NCI-H526 treated with DMSO at 0.1 percent for 48 hours (cell line): Measurements from ENCODE around the gene TAS2R3.
"Not testable (repeated sequence)": the region's sequence is repeated elsewhere in the genome, so short reads cannot be mapped to it uniquely, and the experiment has no call there.

Experiments
- DNase-seq: peaks from one replicate; lab custom pipeline; 2025; lab: John Stamatoyannopoulos, UW

The TAS2R3 gene

GRCh38 chr7:141763797-141764196, at the start of gene TAS2R3:
Gene TAS2R3, plus strand, starts transcription at chr7:141764097. Its CDS starts 62 bp downstream, at chr7:141764159.
- DNase-seq: no peak

- DNase-seq: no peak
These were observed 49.3 kb upstream of the TAS2R3 start for GRCh38 chr7:141714571-141714970.

DNA sequence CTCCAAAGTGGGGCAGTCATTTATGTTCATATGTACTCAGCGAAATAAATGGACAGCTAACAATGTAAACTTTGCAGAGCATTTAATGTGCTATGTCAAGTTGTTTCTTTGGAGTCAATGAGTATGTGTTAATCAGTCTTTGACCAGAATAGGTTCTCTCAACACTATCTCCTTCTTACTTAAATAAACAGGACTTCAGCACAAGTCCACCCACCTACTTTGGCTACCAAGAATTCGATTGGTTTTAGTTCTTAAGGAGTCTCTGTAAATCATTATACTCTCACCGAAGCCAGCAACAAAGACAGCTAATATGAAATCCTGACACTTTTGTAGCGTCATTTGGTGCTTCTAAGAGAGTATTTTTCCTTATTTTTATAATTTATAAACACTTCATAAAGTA, 48.9 kb upstream of the TAS2R3 start:
- DNase-seq: no peak

GRCh38 chr7:141715794-141716689, 47.9 kb upstream of the TAS2R3 start:
- DNase-seq: no peak

DNA sequence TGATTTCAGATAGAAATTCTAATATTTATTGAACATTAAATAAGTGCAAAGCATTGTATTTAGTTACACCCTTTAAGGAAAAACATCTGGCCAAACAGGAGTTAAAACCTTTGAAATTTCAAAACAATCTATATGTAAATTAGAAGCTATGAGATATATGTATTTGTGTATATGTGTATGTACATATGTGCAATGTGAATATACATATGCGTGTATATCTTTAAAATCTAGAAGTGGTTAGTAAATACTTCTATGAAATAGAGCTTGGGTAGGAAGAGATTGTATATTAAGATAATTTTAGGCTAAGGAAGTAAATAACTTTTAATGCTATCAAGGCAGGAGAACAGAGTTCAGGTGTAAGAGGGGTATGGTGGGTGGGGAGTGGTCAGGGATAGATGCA, 46.4 kb upstream of the TAS2R3 start:
- DNase-seq: peak; percentile 64

GRCh38 chr7:141722529-141722928, 41.4 kb upstream of the TAS2R3 start:
- no peak for DNase-seq

DNA sequence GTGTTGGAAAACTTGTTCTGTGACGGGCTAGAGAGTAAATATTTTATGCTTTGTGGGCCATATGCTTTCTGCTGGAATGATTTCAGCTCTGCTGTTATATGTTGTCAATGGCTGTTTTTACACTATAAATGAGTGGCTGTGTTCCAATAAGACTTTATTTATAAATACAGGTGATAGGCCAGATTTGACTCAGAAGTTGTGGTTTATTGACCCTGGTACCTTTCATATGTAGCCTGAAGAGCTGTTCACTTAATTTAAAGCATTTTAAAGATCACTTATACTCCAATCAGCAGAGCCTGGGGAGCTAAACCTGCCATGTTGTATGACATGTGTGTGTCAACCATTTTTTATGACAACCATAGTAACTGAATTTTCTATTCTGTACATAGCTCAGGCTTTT, 34.9 kb upstream of the TAS2R3 start:
- no peak for DNase-seq

DNA sequence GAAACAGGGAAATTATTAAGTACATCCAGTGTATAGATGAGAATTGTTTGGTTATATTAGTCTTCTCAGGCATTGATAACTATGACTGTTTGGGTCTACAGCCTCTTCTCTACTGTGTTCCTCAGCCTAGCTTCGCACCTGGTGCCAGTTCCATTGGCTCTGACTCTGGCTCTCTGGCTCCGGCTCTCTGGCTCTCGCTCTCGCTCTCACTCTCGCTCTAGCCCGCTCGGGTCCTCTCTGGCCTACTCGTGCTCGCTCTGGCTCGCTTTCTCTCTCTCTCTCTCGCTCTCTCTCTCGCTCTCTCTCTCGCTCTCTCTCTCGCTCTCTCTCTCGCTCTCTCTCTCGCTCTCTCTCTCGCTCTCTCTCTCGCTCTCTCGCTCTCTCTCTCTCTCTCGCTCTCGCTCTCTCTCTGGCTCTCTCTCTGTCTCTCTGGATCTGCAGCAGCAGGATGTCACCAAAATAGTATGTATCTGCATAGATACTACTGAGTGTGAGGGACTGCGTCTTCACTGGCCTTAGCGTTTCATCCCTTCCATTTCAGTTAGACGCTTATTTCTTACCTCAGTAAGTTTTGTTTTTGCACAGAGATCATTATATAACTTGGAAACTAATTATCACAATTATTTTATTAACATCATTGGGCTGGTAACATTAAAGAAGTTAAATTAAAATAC, 32.3 kb upstream of the TAS2R3 start:
- no peak for DNase-seq

DNA sequence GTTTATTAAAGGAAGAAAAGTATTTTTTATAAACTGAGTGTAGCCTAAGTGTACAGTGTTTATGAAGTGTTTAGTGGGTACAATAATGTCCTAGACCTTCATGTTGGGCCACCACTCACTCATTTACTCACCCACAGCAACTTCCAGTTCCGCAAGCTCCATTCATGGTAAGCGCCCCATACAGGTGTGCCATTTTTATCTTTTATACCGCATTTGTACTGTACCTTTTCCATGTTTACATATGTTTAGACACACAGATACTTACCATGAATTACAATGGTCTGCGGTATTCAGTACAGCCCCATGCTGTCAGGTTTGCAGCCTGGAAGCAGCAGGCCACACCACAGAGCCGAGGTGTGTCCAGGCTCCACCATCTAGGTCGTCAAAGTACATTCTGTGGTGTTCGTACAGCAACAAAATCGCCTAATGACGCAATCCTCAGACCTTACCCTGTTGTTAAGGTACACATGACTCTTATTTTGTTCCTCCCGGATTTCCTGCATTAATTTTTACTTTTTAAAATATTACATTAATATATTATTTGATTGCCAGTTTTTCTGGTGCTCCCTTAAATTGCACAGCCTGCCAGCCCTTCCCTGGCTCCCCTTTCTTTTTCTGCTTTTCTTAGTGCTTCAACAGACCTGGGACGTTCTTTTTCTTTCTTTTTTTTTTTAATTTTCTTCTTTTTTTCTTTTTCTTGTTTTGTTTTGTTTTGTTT, 26.6 kb upstream of the TAS2R3 start:
- DNase-seq: no peak

GRCh38 chr7:141737836-141738591, 25.9 kb upstream of the TAS2R3 start, which contains the start of gene SSBP1:
Gene SSBP1, plus strand, starts transcription at chr7:141738358. Its CDS starts 809 bp downstream, at chr7:141739167.
- DNase-seq: peak; percentile 99

DNA sequence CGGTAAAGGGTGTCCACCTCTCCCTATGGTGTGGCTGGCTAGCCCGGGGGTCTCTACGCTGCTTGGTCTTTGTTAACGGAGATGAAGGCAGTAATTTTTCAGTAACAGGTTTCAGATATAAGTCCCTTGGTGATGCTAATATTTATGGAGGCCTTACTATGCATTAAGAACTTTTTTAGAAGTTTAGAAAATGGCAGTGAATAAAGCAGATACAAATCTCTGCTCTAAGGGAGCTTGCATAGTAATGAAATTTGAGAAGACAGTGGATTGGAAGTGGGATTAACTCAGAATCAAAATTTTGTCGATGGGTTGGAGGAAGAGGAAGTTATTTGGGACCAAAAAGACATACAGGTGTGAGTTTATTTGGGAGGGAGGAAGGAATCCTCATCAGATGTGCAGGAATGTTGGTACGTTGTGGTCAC, 25.3 kb upstream of the TAS2R3 start:
- DNase-seq: no peak

DNA sequence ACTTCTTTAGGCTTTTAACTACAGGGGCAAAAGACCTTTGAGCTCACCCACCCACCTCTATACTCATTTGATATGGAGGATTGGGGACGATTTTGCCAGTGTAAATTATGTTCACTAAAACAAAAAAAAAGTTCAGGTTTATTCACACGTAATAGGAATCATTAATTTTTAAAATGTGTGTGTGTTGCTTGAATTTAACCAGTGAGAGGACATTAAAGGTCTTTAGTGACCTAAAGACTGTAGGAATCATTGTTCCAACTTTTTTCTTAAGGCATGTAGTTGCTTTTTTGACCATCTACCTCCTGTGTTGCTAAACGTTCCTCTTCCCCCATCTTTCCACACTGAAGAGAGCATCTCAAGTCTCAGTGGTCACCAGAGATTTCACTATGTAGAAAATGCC, 24.6 kb upstream of the TAS2R3 start:
- no peak for DNase-seq

- DNase-seq: no peak
These were observed 21.7 kb upstream of the TAS2R3 start for GRCh38 chr7:141742229-141742628.

- no peak for DNase-seq
These were observed 19.8 kb upstream of the TAS2R3 start for GRCh38 chr7:141744131-141744530.

- no peak for DNase-seq
These were observed 15.5 kb upstream of the TAS2R3 start for GRCh38 chr7:141748396-141748795.

- not testable (repeated sequence) for DNase-seq
These were observed 12.0 kb upstream of the TAS2R3 start for GRCh38 chr7:141751904-141752303.

DNA sequence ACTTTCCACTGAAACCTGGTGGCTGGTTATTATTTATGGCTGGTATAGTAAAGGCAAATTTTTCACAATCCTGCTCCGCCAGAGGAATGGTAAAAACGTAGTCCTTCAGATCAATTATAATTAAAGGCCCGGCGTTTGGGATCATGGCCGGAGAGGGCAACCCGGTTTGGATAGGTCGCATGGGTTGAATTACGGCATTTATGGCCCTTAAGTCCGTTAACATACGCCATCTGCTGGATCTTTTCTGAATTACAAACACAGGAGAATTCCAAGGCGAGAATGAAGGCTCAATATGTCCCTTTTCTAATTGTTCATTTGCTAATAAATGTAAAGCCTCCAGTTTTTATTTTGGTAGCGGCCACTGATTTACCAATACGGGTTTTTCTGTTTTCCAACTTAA, 11.3 kb upstream of the TAS2R3 start:
- DNase-seq: no peak

DNA sequence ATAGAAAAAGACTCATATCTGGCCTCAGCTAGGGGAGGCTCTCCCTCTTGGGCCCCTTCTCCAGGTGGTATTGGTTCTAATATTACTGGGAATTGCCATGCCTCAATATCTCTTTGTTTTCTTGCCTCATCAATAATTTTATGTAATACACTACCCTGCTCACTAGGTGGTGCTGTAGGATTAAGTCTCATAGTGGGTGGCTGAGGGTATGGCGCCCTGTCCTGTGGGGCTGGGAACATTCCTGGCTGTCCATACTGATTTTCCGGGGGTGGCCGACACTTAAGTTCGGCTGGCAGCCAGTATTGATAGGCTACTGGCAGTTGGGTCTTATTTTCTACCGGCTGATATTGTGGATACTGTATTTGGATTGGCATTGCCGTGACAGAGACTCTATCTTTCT, 9.0 kb upstream of the TAS2R3 start:
- no peak for DNase-seq

GRCh38 chr7:141770083-141770583, 6.2 kb downstream of the TAS2R3 start:
- not testable (repeated sequence) for DNase-seq

GRCh38 chr7:141776374-141776773, 12.5 kb downstream of the TAS2R3 start, which contains the start of gene TAS2R4:
Gene TAS2R4, plus strand, starts transcription at chr7:141776674. Its CDS starts 1,815 bp downstream, at chr7:141778489.
- no peak for DNase-seq
